GM18526 (cell line): ENCODE data around the gene ICA1.

Source experiments
- POLR2A ChIP-seq: IDR thresholded peaks from 3 replicates; pipeline ENCODE4 v1.6.1; 2011; ENCODE audit not compliant: insufficient read length; ENCODE audit errors: extremely low read depth

Gene ICA1

DNA sequence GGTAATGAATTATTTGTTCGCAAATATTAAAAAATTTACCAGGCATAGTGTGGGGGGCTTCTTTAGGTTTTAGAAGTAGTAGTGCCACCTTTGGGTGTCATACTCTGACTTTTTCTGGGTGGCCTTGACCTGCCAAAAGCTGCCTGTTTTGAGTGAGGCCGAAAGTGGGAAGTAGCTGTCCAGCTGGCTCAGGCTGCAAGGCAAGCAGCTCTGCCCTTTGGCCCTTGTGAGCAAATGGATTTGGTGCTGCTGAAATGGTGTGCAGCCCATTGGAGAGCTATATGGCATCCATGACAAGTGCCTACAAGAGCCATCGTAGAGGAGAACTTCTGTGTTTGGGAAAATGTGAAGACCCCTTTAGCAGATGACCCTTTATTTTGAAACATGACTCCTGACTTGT is 20.2 kb upstream of the ICA1 start:
- no peak for TF ChIP-seq POLR2A

DNA sequence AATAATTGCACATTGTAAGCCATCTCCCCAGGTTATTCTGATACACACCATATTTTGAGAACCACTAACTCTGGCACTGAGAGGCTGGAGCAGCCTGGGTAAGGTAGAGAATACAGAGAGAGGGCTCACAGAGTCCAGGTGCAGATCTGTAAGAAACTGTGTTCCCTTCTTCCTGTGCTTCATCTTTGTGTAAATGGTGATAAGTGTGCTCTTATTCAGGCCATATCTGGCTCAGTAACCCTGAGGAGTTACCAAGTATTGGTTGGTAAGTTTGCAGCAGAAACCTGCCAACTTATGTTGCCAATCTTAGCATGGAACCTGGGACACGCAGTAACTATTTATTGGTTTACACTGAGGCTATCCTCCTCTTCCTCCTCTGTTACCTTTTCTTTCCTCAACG is 16.2 kb upstream of the ICA1 start:
- no peak for TF ChIP-seq POLR2A

DNA sequence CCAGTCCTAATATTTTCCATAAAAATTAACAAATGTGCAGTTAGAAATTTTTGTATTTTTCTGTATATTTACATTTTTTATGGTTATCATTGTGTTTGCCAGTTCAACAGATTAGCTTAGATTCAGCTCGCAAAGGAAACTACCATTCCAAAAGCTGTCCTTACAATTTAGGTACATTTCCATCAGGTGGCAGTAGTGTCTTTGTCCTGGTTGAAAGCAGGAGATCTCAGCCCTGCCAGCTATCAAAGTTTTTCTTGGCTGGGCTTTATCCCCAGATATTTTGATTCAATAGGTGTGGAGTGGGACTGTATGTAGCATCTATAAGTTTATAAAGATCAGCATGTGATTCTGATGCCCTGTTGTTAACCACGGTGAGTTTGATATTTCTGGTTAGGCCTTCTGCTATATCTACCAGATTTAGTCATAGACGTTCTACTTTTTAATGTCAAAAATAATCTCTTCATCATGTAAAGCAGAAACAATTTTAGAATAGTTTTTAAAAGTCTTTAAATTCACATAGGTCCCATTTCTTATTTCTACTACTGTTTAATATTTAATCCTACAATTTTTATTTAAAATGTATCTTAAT is 15.5 kb upstream of the ICA1 start:
- TF ChIP-seq POLR2A = no peak

DNA sequence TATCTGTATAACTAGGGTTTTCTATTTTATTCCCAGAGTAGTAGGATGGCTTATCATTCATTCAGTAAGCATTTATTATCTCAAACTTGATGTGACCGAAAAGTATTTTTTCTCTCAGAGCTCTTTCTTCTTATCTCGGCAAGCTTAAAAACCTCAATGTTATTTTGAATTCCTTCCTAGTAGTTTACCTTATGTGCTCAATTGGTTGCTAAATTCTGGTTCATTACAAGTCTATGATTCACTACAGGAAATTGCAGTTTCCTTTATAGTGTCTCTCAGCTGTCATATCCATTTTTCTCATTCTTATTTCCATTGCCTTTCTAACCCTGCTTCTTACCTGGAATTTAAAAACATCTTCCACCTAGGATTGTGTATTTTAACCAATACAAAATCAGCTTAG is 12.6 kb upstream of the ICA1 start:
- no peak for TF ChIP-seq POLR2A

DNA sequence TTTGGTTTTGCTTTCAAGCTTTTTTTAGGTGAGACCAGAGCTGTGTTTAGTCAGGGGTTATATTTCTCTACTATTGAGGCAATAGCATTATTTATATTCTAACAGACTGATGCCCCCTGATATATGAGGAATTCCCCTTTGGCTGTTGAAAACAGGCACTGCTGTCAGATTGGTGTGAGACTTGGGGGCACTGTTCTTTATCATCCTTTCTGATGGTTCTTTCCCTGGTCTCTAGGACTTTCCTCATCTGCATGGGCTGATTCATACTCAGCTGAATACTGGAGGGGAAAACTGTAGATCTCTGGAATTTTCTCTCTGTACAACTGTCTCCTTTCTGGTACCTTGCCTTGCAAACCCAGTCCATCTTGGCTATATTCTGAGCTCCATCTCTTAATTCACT is 10.0 kb upstream of the ICA1 start:
- no peak for TF ChIP-seq POLR2A

DNA sequence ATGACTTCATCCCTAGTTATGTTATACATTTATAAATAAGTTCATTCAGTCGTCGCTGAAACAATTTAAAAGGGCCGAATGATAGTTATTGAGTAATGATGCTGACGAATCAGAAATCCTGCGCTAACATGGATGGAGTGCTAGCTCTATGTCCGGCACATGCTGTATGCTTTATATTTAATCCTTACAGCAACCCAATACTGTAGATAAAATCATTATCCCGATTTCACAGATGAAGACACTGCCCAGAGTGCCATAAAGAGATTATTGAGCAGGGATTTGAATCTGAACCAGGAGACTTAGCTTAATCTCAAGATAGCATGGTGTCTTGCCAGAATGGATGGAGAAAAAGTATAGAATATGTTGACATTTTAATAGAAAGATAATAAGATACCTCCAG is 1.1 kb upstream of the ICA1 start:
- no peak for TF ChIP-seq POLR2A

DNA sequence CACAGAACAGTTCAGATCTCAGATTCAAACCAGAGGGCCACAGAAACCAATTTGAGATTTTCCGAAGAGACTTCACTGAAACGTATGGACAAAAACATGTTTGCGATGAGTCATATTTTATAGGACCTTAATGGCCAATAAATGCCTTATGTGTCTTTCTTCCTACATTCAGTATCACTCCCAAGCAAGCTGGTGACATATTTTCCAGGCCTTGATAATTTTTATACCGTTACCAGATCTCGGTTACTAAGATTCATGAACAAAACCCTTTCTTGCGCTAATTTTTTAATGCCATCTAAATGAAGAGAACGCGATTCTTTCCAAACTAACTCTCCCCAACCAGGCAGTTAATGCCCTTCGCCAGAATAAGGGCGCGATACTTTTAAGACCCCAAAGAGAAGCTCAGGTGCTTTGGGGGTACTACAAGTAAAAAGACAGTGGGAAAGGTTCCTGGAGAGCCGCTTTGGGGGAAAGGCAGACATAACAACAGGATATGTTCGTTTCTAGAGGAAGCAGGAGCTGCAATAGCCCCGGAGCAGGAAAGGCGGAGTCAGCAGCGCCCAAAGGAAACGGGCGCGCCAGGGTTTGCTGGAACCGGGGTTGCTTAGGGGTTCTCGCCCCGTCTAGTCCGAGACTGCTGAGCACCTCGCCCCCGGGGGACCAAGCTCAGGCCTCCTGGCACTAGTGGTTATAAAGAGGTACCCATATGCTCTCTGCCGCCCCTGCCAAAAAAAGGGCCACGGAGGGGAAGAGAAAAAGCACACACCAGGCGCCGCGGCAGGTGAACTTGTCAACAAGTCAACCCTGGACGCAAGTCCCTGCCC is 884 bp downstream of the ICA1 start:
- TF ChIP-seq POLR2A = no peak

DNA sequence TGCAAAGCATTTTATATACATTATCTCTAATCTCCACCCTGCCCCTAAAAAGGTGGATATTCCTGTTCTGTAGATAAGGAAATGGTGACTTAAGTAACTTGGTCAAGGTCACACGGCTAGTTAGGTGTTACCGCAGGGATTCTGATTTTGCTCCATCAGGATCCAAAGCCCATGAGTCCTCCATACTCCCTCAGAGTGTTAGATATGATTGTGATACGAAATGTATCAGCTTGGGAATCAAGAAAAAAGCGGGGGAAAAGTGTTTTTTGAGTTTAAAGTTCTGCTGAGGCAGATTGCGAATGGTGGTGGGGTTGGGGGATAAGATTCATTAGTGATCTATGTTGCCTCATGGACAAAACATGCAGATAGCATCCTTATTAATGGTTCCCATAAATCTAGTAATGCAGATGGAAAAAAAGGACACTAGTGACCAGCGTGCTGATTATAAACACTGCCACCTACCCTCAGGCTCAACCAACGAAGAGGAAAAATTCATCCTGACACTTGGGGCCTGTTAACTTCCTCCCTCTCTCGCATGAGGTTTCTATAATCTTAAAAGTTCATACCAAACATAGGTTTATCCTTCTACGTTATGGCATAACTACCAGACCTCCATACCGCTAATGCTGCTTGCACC is 2.3 kb downstream of the ICA1 start:
- no peak for TF ChIP-seq POLR2A

DNA sequence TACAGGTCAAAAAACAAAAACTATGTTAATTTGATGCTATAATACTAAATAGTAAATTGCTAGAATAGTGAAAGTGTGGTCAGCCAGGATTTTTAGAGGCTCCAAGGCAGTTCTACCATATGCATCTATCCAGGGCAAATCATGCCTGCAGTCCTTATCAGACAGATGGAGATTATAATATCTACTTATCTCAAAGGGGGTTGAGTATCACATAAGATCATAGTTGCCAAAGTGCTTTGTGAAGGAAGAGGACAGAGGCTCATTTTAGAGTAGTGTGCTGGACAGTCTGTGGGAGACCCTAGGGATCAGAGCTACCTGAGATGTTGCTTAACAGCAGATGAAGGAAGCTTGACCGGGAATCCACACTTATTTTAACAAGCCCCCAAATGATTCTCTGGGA is 3.2 kb downstream of the ICA1 start:
- TF ChIP-seq POLR2A = no peak

DNA sequence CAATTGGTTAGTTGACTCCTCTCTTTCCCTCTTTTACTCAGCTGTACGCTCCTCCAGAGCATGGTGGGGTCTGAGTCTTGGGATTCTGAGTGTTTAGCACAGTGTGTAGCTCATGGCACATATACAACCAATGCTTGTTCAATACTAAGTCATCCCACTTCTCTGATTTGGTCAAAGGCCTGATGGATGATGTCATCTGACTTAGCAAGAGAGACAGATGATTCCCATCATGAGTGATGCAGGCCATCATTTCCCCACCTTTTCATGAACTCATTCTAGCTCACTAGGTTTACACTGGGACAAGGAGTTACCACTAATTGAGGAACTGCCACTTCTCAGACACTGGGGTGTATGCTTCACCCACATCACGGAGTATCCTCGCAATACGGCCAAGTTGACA is 3.8 kb downstream of the ICA1 start:
- no peak for TF ChIP-seq POLR2A

DNA sequence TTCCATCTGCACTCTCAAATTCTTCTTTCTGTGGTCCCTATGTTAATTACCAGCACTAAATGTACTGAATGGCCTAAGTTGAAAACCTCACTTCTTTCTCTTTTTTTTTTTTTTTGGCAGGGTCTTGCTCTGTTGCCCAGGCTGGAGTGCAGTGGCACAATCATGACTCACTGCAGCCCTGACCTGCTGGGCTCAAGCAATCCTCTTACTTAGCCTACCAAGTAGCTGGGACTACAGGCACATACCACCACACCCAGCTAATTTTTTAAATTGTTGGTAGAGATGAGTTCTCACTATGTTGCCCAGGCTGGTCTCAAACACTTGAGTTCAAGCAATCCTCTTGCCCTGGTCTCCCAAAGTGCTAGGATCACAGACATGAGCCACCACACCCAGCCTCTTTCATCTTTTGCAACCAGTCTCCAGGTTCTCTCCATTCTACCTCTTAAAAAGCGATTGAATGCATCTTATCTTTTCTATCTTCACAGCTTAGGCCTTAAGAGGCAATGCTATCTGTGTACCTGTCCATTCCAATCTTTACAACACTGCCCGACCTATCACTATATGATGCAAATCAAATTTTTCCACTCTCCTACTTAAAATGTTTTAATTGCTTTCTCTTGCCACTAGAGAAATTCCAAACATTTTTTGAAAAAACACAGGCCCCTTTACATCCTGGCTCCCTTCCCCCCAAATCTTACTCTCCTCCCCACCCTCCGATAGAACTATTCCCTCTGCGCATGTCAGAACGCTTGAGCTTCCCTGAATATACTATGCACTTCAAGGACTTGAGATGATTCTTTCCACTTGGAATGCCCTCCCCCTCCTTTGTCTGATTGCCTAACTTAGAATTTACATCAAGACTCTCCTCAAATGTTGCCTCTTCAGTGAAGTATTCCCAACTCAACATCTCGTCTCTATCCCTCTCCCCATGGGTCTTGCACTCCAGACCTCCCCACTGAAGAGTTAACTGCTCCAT is 6.0 kb downstream of the ICA1 start:
- no peak for TF ChIP-seq POLR2A

DNA sequence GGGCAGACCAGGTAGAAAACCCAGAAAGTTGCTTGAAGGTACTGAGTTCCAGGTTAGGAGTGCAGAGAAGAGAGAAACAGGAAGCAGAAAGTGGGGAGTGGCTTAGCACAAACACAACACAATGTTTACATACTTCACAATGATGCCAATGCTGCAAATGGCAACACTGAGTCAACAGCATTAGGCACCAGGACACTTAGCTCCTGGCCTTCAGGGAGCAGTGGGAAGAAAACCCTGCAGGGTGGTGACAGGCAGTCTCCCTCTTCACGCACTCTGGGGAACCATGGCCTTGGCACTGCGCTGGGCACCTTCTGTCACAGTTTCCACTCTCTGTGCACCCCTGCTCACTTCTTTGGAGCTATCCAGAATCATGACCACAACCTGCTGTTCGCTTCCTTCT is 7.3 kb downstream of the ICA1 start:
- no peak for TF ChIP-seq POLR2A

DNA sequence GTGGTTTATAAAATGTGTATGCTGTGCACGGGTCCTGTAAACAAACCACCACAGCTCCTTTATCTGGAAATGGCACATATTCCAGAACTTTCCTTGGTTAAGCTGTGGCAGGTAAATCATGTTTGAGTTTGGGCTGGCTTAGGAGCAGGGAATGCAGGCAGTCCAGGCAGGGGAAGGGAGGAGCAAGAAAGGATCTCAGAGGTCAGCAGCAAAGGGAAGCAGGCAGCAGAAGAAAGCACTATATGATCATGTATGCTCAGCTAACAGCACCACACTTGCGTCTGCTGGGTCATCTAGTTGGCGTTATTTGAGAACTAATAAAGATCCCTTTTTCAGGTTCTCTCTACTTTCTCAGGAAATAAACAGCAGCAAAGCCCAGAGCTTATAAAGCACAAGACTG is 7.8 kb downstream of the ICA1 start:
- no peak for TF ChIP-seq POLR2A

DNA sequence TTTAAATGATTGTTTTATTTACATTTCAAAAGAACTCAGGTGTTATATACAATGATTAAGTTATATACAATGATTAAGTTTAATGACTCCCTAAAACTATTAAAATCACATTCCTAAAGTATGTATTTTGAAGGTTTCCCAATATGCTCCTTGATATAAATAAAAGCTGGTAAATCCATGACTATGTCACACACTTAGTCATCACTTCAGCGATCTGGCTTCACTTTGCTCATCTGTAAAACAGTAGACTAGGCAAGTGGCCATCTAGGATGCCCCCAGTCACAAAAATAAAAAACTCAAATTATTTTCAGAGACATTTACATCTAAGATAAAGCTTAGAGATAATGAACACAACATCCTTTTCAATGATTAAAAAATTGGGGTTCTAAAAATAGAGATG is 10.8 kb downstream of the ICA1 start:
- TF ChIP-seq POLR2A = no peak

DNA sequence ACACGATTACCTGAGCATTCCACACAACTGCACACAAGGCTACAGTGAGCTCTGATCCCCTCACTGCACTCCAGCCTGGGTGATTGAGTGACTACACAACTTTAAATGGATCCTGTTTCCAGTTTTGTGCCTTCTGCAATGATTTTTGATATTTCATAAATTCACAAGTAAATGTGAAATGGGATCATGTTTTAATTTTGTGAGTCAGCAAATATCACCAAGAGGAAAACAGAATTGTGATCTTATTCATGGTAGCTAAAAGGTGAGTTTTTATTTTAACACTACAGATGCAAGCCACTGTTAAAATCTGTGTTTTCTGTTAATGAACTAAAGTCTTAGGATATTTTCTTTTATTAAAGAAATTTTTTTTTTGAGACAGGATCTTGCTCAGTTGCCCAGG is 11.4 kb downstream of the ICA1 start:
- no peak for TF ChIP-seq POLR2A
